PC-3 (cell line): ENCODE data around the gene DDX19B. TPM values are rescaled to one million over a fixed set of nuclear protein-coding genes. Genes with fewer than 3 reads are reported as not detected.

ENCODE experiments used
- ATAC-seq: fragments of 200-7000 bp; cut with Tn5 transposase; 2 replicates; pipeline ENCODE4 v1.9.1; 2020; ENCODE audit warnings: mild to moderate bottlenecking, moderate library complexity
- BruUV-seq: library from RNA; stranded (reverse); fragments of 400-500 nt; replicated peaks from 2 replicates; lab custom pipeline; 2021; lab: Mats Ljungman, UMichigan
- CTCF ChIA-PET: fragments of 300-600 bp; sonication (Branson Sonifier 250); formaldehyde crosslinking; loops from one replicate; lab custom pipeline; 2022; ENCODE audit warnings: antibody characterized with exemption; lab: Charles Lee
- POLR2A ChIA-PET: fragments of 300-600 bp; sonication (Branson Sonifier 250); formaldehyde crosslinking; loops from one replicate; lab custom pipeline; 2022; ENCODE audit warnings: antibody characterized with exemption; ENCODE audit not compliant: unreplicated experiment; lab: Charles Lee
- DNase-seq: peaks from one replicate; pipeline ENCODE4 v3.0.0-alpha.2; 2015
- H2AFZ ChIP-seq: fragments of 300-600 bp; sonication (generic); 2 replicates; pipeline ENCODE4 v1.6.0; 2016; ENCODE audit warnings: antibody characterized with exemption, low read length
- H3F3A ChIP-seq: fragments of 300-600 bp; sonication (generic); one replicate; pipeline ENCODE4 v1.6.0; 2017; ENCODE audit warnings: antibody characterized with exemption, low read length, control low read depth, mild to moderate bottlenecking; ENCODE audit not compliant: unreplicated experiment
- H3K27ac ChIP-seq: fragments of 300-600 bp; sonication (generic); 2 replicates; pipeline ENCODE4 v1.5.1; 2016; ENCODE audit warnings: mild to moderate bottlenecking, low read length
- H3K27me3 ChIP-seq: fragments of 300-600 bp; sonication (generic); 2 replicates; pipeline ENCODE4 v1.6.1; 2016; ENCODE audit warnings: low read length, mixed read lengths
- H3K36me3 ChIP-seq: fragments of 300-600 bp; sonication (generic); 2 replicates; pipeline ENCODE4 v1.6.1; 2016; ENCODE audit warnings: low read depth, mixed run types, low read length, mixed read lengths
- H3K4me1 ChIP-seq: fragments of 300-600 bp; sonication (generic); 2 replicates; pipeline ENCODE4 v1.5.1; 2016; ENCODE audit warnings: low read length; ENCODE audit not compliant: insufficient read depth
- H3K4me2 ChIP-seq: fragments of 300-600 bp; sonication (generic); 2 replicates; pipeline ENCODE4 v1.6.0; 2016; ENCODE audit warnings: low read length
- H3K4me3 ChIP-seq: fragments of 300-600 bp; sonication (generic); 2 replicates; pipeline ENCODE4 v1.5.1; 2016; ENCODE audit warnings: mild to moderate bottlenecking, low read length, mixed read lengths
- H3K79me2 ChIP-seq: fragments of 300-600 bp; sonication (generic); 2 replicates; pipeline ENCODE4 v1.6.1; 2017; ENCODE audit warnings: low read length, mixed read lengths
- H3K9ac ChIP-seq: fragments of 300-600 bp; sonication (generic); 2 replicates; pipeline ENCODE4 v1.6.0; 2016; ENCODE audit warnings: mild to moderate bottlenecking, low read length
- H3K9me2 ChIP-seq: fragments of 300-600 bp; sonication (generic); replicated peaks from 2 replicates; pipeline ENCODE4 v1.6.1; 2016; ENCODE audit warnings: mixed run types, low read length, mixed read lengths
- H3K9me3 ChIP-seq: fragments of 300-600 bp; sonication (generic); 2 replicates; pipeline ENCODE4 v1.6.1; 2016; ENCODE audit warnings: low read length, mixed read lengths
- H4K20me1 ChIP-seq: fragments of 300-600 bp; sonication (generic); 2 replicates; pipeline ENCODE4 v1.6.1; 2016; ENCODE audit warnings: low read length, mixed read lengths
- CTCF ChIP-seq: fragments of 300-600 bp; sonication (generic); conservative IDR thresholded peaks from 2 replicates; pipeline ENCODE4 v1.5.1; 2017; ENCODE audit warnings: antibody characterized with exemption, low read depth, mild to moderate bottlenecking, low read length
- EZH2 ChIP-seq: fragments of 300-600 bp; sonication (generic); IDR thresholded peaks from one replicate; pipeline ENCODE4 v1.6.1; 2017; ENCODE audit warnings: antibody characterized with exemption, mild to moderate bottlenecking, low read length; ENCODE audit not compliant: unreplicated experiment
- EZH2phosphoT487 ChIP-seq: fragments of 300-600 bp; sonication (generic); IDR thresholded peaks from 2 replicates; pipeline ENCODE4 v1.6.1; 2018; ENCODE audit warnings: mild to moderate bottlenecking, antibody characterized with exemption, low read length, borderline replicate concordance
- intact Hi-C: fragments of 100-400 bp; cut with micrococcal nuclease; formaldehyde crosslinking; loops from 2 replicates; pipeline ENCODE4 v1.9.0; 2023
- total RNA-seq: library from RNA; depleted of rRNA; stranded (reverse); fragments of >200 nt; gene quantifications from 2 replicates; pipeline ENCODE4 v1.2.3, GENCODE V29; 2014

The DDX19B gene
- total RNA-seq, 1 experiment from 2014 or later: 21.5 TPM

DNA sequence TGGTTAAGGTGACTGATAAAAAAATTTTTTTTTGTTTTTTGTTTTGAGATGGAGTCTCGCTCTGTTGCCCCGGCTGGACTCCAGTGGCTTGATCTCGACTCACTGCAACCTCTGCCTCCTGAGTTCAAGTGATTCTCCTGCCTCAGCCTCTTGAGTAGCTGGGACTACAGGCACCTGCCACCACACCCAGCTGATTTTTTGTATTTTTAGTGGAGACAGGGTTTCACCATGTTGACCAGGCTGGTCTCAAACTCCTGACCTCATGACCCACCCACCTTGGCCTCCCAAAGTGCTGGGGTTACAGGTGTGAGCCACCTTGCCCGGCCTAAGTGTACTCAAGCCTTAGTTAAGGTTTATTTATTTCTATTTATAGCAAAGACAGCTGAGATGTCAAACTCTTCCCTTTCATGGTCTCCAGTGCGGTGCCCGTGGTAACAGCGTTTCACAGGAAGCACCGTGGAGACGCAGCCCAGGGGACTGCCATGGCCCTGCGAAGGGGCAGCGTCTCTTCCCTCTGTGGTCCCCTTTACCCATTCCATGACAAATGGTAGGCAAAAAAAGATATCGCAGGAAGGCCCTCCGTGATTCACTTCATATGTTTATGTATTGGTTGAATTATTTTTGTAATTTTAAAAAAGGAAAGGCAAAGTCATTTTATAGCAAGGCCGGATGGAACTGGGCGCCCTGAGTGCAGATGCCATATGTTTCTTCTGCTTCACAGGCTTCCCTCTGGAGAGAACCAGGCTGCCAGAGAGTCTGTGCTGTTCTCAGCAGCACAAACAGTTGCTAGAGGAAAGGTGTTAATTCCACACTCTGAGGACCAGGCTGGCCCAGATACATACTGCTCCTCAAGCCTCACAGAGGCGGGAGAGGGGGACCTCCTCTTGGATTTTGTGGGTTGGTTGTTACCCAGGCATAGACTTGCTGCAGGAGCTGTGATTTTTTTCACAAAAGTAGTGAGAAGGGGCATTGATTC, 76.9 kb downstream of the DDX19B start:
- no peak overlapping the region for H2AFZ ChIP-seq
- no TSS peak for BruUV-seq
- no peak overlapping the region for H3K4me2 ChIP-seq
- intact Hi-C loops: no loop called here
- peaks cover 7% of the 10 kb centered on the region; the same call in 1 of the 2 replicates for H3K4me1 ChIP-seq
- POLR2A ChIA-PET: no interaction called here
- no peak overlapping the region for H3K27ac ChIP-seq
- no peaks in the 10 kb centered on the region for H3K27me3 ChIP-seq
- CTCF ChIA-PET: no interaction called here
- DNase-seq (no peak), ATAC-seq (no peak)
- H3K9me2 ChIP-seq: no peaks in the 10 kb centered on the region
- no peak overlapping the region for H3K4me3 ChIP-seq
- peaks cover 20% of the 10 kb centered on the region for H3K79me2 ChIP-seq
- no peaks in the 10 kb centered on the region for H3F3A ChIP-seq
- peaks cover 3% of the 10 kb centered on the region; the same call in 1 of the 2 replicates for H3K36me3 ChIP-seq
- no peaks in the 10 kb centered on the region for H4K20me1 ChIP-seq
- no peaks in the 10 kb centered on the region for H3K9me3 ChIP-seq
- no peak for TF ChIP-seq CTCF
- no peak for TF ChIP-seq EZH2
- no peak for TF ChIP-seq EZH2phosphoT487
- H3K9ac ChIP-seq: no peak overlapping the region

GRCh38 chr16:70377782-70378181, 78.8 kb downstream of the DDX19B start:
- Histone ChIP-seq H2AFZ (no peak overlapping the region), H3K9me3 (no peaks in the 10 kb centered on the region), H3K9ac (no peak overlapping the region), H3K4me1 (peaks cover 7% of the 10 kb centered on the region; the same call in 1 of the 2 replicates), H3K79me2 (peaks cover 22% of the 10 kb centered on the region), H3K27me3 (no peaks in the 10 kb centered on the region), H3K36me3 (peaks cover 3% of the 10 kb centered on the region; the same call in 1 of the 2 replicates), H3K27ac (no peak overlapping the region), H3K9me2 (no peaks in the 10 kb centered on the region), H3K4me2 (no peak overlapping the region), H3F3A (no peaks in the 10 kb centered on the region), H4K20me1 (no peaks in the 10 kb centered on the region), H3K4me3 (no peak overlapping the region)
- TF ChIP-seq EZH2: no peak
- no peak for TF ChIP-seq CTCF
- TF ChIP-seq EZH2phosphoT487: no peak
- no peak for DNase-seq
- intact Hi-C loops: no loop called here
- ATAC-seq: no peak
- ChIA-PET POLR2A (no interaction called here), CTCF (no interaction called here)
- BruUV-seq: no TSS peak
